Heart left ventricle (tissue), 13 donors: Measurements from ENCODE around the gene TAS1R3.

ENCODE experiments used
- POLR2A ChIP-seq, 2 donors: fragments of 450-650 bp; IDR thresholded peaks; one replicate each; pipeline ENCODE4 v1.6.1; 2017; ENCODE audit warnings: antibody characterized with exemption in 2 of 2, mild to moderate bottlenecking in 2 of 2, moderate library complexity in 2 of 2
- TF ChIP-seq, protein P1 (sequence below), 12 donors: fragments of 200-600 bp; sonication (generic) in 4 of 12; IDR thresholded peaks; one replicate each; pipeline versions ENCODE4 v1.5.0 to v1.8.0; 2018 to 2022; ENCODE audit warnings: antibody characterized with exemption in 12 of 12, mild to moderate bottlenecking in 5 of 12
- donor health status: ischemic (EF 13 %, LVEDD 7.1; RV severe dilation, severe dysfunction).
- donor health status: DM: no; HTN: yes; CAD: no.
- donor health status: DM: no; HTN: no; CAD: no.
- donor health status: ischemic (EF 25% LVEDD 6.9; RV normal size, moderate dysfunction).
- donor health status: ischemic (EF 25% LVEDD 5.7; RV mildly dilated, moderate dysfunction).
- donor health status: ischemic (EF 35%, LVEDD 5.7; RV mildly dilated, moderate dysfunction).
- donor health status: nonischemic (EF 11% LVEDD 7.7; RV severe dilation, severe dysfunction).
- donor health status: DM: yes; HTN: yes; CAD: no.
- donor health status: PGD.
- donor health status: ischemic (EF 29% LVEDD 5.4; RV normal size, mild dysfunction).
- donor health status: nonischemic (EF 23%, LVEDD 6.1; RV moderate dilation, normal function).

DNA sequence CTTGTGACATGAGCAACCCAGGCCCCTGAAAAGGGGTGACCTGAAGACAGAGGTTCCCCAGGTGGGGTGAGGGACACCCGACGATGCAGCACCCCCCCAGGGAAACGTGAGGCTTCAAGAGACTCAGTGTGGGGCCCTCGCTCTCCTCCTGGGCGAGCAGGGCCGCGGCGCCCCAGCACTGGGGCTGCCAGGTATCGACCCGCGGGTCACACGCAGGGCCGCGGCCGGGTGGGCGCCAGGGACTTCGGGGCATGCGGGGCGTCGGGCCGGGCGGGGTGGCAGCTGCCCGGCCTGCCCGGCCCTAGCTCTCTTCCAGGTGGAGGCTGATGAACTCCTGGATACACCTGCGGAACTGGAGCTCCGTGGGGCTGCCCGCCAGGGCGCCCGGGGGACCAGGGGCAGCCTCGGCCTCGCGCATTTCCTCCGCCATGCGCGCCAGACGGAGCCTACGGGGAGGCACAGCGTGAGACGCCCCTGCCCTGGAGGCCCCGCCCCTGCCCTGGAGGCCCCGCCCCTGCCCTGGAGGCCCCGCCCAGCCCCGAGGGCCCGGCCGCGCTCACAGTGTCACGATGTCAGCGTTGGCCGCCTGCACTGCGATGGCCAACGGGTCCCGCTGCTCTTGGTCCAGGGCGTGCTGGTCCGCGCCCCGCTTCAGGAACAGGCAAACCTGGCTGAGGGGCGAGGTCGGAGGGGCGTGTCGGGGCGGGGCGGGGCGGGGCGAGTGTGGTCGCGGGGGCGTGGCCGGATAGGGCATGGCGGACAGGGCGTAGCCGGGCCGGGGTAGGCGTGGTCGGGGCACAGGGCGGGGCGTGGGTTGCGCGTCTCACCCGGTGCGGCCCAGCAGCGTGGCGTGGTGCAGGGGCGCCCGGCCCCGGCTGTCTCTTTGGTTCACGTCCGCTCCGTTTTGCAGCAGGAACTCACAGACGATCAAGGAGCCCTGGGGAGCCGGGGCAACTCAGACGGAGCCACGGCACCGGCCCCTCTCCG lies 37.5 kb upstream of the TAS1R3 start:
- TF ChIP-seq, protein P1, sequence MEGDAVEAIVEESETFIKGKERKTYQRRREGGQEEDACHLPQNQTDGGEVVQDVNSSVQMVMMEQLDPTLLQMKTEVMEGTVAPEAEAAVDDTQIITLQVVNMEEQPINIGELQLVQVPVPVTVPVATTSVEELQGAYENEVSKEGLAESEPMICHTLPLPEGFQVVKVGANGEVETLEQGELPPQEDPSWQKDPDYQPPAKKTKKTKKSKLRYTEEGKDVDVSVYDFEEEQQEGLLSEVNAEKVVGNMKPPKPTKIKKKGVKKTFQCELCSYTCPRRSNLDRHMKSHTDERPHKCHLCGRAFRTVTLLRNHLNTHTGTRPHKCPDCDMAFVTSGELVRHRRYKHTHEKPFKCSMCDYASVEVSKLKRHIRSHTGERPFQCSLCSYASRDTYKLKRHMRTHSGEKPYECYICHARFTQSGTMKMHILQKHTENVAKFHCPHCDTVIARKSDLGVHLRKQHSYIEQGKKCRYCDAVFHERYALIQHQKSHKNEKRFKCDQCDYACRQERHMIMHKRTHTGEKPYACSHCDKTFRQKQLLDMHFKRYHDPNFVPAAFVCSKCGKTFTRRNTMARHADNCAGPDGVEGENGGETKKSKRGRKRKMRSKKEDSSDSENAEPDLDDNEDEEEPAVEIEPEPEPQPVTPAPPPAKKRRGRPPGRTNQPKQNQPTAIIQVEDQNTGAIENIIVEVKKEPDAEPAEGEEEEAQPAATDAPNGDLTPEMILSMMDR (IDR thresholded peaks at IDR 0.05), result no peak
- no peak for TF ChIP-seq POLR2A (IDR thresholded peaks at IDR 0.05)
